HG02885 (cell line): ENCODE measurements around the gene PSMD2.

Experiments used
- ATAC-seq: cut with Tn5 transposase; IDR thresholded peaks from one replicate; pipeline ENCODE4 v1.9.1; 2021; ENCODE audit warnings: mild to moderate bottlenecking; ENCODE audit not compliant: unreplicated experiment, poor library complexity

PSMD2 gene

DNA sequence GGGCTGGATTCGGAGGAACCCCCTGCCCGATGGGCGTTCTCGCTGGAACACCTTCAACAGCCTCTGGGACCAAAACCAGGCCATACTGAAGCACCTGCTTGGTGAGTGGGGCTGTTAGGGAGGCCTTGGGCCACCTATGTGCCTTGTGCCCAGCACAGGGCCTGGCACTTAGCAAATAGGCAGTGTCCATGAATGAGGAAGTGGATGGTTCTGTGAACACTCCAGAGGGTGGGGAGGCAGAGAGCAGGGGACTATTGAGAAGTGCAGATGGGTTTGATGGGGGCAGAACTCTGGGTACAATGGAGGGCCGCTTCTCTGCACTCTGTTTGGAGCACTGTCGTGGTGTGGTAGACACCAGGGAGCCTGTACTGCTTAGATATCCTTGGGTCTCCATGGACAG, 21.7 kb upstream of the PSMD2 start:
- no peak for ATAC-seq

DNA sequence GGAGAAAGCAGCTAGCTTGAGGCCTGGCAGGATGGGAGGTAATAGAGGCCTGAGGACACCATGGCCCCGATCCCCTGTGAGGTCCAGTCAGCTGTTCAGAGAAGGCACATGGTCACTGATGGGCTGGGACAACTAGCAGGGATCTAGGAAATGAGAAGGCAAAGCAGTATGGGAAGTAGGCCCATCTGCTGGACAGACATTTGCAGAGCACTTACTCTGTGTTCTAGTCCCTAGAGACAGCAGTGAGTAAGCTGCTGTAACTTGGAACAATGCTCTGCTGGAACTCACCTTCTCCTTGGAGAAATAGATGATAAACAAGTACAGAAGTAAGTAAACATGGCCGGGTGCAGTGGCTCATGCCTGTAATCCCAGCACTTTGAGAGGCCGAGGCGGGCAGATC, 16.1 kb upstream of the PSMD2 start:
- no peak for ATAC-seq

DNA sequence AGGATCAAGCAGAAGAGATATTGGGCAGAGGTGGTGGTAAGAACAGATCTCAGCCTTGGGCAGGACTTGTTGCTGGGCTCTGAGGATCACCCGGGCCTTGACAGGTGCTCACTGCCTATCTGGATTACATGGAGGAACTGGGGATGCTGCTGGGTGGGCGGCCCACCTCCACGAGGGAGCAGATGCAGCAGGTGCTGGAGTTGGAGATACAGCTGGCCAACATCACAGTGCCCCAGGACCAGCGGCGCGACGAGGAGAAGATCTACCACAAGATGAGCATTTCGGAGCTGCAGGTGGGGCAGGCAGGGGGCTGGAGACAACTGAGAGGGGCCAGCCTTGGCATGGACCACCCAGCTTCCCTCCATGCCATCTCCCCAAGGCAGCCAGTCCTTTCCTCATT, 15.4 kb upstream of the PSMD2 start:
- no peak for ATAC-seq

DNA sequence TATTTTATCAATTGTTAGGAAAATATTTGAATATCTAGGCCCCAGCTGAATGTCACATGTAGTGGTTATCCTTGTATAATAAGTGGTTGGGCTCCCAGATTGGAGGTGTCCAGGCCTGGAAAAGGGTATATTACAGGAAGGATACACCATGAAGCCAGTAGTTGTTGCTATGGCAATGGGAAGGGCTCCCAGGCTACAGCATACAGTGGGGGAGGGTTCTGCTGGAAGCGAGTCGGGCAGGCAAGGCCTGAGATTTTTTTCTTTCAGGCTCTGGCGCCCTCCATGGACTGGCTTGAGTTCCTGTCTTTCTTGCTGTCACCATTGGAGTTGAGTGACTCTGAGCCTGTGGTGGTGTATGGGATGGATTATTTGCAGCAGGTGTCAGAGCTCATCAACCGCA, 14.3 kb upstream of the PSMD2 start:
- ATAC-seq: no peak

DNA sequence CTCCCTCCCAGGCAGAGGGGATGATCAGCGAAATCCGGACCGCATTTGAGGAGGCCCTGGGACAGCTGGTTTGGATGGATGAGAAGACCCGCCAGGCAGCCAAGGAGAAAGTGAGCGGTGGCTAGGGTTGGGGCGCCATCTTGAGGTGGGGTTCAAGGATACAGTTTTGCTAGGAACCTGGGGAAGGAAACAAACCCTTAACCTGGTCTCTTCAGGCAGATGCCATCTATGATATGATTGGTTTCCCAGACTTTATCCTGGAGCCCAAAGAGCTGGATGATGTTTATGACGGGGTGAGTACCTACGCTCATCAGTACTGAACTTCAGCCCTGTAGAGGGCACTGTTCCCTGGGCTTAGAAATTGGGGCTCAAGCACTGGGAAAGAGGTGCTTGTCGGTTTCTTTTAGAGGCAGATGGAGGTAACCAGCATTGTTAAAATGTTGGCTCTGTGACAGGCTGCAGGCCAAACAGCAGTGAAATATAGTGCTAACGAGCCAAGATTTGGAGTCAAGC, 9.6 kb upstream of the PSMD2 start:
- ATAC-seq: no peak

DNA sequence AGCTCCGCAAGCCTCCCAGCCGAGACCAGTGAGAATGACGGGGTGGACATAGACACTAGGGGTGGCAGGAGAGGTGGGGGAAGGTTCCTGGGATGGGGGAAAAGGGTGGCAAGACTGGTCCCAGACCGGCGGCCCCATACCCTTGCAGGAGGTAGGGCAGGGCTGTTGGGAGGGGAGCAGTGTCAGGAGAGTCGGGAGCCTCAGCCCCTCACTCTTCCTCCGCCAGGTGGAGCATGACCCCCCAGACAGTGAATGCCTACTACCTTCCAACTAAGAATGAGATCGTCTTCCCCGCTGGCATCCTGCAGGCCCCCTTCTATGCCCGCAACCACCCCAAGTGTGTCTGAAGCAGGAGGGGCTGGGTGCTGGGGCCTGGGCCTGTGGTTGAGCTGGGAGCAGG, 8.7 kb upstream of the PSMD2 start:
- no peak for ATAC-seq

DNA sequence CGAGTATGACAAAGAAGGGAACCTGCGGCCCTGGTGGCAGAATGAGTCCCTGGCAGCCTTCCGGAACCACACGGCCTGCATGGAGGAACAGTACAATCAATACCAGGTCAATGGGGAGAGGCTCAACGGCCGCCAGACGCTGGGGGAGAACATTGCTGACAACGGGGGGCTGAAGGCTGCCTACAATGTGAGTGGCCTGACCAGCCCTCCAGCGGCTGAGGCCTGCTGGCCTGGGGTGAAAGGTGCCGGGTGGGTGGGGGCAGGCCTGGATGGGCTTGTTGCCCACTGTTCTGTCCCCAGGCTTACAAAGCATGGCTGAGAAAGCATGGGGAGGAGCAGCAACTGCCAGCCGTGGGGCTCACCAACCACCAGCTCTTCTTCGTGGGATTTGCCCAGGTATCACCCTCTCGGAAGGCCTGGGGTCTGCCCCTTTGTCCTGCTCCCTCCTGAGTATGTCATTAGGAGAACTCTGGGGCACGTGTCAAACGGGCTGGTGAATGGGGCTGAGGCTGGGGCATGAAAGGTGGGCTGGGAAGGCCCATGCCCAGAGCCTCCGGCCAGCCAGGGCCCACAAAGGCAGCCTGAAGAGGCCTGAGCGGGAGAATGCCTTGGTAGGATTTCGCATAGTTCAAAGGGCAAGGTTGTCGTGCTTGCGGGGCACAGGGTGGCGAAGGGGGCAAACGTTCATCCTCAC, 7.8 kb upstream of the PSMD2 start:
- no peak for ATAC-seq

DNA sequence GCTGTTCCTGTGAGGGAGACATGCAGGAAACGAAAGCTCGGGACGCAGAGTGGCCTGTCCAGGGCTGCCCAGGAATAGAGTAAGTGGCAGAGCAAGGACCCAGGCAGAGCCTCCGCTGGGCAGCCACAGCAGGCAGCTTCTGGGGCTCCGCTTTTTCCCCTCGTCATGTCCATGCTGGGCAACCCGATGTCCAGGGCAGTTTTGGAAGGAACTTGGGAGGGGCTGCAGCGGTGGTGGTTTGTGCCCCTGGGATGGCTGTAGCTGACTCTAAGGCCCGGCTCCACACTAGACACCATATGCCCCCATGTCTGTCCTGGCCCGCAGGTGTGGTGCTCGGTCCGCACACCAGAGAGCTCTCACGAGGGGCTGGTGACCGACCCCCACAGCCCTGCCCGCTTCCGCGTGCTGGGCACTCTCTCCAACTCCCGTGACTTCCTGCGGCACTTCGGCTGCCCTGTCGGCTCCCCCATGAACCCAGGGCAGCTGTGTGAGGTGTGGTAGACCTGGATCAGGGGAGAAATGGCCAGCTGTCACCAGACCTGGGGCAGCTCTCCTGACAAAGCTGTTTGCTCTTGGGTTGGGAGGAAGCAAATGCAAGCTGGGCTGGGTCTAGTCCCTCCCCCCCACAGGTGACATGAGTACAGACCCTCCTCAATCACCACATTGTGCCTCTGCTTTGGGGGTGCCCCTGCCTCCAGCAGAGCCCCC, 7.1 kb upstream of the PSMD2 start:
- ATAC-seq: no peak

DNA sequence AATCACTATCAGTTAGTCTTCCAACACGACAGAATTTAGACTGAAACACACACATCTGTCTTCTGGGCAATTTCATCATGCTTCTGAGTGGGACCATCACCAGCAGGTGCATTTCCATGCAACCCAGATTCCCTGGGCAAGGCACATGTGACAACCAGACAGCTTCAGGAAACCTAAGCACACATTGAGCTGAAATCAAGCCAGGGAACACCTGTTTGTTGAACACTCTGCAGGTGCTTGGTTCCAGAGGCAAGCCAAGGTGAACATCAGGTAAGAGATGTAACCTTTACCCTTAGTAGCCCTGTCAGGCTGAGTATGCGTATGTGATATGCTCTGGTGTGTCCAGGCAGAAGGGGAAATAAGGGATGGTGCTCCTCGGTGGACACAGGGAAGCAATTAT, 3.3 kb upstream of the PSMD2 start:
- ATAC-seq: no peak

DNA sequence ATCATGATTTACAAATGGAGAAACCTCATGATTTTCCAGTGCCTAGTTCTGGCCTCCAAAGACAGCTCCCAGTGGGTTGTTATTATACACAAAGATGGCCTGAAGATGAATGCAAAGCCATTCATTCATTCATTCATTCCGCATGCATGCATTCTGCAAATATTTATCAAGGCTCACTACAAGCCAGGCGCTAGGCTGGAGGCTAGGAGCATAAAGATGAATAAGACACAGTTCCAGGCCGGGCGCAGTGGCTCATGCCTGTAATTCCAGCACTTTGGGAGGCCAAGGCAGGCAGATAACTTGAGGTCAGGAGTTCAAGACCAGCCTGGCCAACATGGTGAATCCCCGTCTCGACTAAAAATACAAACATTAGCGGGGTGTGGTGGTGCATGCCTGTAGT, 2.4 kb upstream of the PSMD2 start:
- no peak for ATAC-seq

DNA sequence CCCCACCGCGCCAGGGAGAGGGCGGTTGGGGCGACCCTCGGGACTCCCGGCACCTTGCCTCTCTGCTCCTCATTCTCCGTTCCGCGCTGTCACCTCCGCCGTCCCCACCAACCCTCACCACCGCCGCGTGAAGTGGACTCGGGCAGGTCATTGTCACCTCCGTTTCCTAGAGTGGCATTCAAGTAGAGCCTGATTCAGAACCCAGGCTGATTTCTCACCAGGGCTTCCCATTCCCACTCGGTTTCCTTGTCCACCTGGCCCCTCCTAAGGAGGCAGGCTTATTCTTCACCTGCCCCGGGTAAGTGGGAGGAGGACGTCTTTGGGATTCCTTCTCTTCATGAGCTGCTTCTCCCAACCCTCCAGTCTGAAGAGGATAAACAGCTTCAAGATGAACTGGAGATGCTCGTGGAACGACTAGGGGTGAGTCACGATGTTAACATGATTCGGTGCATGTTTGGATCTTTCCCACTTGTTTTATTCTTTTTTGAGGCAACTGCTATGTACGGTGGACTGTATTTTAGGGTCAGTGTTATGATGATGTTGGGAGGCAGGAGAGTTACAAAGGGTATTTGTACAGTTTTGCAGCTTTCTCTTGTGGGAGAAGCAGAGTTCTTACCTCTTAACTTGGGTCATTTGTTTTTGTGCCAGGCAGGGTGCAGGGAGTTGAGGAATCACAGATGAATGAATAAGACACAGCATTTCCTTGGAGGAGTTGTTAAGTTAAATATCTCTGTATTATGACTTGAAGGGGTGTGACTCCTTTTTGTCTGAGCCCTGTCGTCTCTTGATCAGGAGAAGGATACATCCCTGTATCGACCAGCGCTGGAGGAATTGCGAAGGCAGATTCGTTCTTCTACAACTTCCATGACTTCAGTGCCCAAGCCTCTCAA, 692 bp downstream of the PSMD2 start:
- no peak for ATAC-seq

DNA sequence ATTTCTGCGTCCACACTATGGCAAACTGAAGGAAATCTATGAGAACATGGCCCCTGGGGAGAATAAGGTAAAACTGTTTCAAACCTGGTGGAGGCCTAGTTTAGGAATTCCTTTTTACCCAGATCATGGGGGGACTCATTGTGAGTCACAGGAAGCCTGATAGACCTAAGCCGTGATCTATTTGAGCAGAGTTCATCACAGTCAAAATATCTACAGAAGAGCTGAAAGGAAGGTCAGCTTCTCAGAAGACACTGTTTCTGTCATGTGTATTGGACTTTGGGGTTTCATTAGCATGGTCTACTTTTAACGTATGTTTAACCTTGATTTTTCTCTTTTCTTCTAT, 1.3 kb downstream of the PSMD2 start:
- no peak for ATAC-seq

DNA sequence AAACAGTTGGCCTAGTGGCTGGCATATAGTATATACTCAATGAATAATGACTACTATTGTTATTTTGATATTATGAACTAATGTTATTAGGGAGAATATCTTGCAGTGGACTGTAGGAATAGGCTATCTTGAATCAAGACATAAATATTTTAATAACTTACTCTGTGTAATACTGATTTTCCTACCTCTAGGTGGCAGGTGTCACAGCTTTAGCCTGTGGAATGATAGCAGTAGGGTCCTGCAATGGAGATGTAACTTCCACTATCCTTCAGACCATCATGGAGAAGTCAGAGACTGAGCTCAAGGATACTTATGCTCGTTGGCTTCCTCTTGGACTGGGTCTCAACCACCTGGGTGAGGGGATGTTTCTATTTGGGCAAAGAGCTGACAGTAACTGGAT, 6.5 kb downstream of the PSMD2 start:
- ATAC-seq: no peak

DNA sequence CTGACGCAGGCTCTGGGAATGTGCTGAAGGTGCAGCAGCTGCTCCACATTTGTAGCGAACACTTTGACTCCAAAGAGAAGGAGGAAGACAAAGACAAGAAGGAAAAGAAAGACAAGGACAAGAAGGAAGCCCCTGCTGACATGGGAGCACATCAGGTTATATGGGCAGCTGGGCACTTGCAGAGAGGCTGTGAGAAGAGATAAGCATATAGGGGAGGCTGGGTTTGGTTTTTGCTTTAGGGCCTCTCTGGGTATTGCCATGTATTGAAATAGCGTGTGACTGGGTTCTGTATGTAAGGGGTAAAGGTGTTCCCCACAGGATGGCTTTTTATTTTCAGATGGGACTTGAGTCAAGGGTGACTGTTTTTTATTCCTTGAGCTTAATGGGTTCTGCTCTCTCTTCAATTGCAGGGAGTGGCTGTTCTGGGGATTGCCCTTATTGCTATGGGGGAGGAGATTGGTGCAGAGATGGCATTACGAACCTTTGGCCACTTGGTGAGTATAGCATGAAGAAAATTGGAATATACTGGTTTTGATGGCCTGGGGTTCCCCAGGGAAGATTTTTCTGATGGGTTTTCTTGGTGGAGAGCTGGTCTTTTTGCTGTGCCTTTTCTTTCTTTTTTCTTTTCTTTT, 7.4 kb downstream of the PSMD2 start:
- no peak for ATAC-seq

DNA sequence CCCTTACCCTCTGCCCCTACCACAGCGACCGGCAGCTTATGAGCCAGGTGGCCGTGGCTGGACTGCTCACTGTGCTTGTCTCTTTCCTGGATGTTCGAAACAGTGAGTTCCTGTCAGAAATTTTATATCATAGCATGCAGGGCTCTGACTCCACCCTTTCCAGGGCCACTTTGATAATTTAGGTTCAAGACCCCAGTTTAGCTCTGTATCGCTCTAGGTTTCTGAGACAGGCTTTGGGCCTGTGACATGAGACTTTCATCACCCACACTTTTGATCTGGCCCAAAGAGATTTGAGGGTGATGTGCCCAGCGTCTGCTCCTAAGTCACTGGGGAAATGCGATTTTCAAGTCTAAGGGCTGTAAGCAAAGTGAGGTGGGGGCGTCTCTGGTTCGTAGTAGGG, 8.9 kb downstream of the PSMD2 start:
- ATAC-seq: no peak

DNA sequence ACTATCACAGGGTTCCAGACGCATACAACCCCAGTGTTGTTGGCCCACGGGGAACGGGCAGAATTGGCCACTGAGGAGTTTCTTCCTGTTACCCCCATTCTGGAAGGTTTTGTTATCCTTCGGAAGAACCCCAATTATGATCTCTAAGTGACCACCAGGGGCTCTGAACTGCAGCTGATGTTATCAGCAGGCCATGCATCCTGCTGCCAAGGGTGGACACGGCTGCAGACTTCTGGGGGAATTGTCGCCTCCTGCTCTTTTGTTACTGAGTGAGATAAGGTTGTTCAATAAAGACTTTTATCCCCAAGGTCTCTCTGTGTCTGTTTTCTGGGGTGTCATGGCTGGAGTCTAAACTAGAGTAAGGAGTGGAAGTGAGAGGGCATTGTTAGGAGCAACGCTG, 9.7 kb downstream of the PSMD2 start:
- no peak for ATAC-seq

DNA sequence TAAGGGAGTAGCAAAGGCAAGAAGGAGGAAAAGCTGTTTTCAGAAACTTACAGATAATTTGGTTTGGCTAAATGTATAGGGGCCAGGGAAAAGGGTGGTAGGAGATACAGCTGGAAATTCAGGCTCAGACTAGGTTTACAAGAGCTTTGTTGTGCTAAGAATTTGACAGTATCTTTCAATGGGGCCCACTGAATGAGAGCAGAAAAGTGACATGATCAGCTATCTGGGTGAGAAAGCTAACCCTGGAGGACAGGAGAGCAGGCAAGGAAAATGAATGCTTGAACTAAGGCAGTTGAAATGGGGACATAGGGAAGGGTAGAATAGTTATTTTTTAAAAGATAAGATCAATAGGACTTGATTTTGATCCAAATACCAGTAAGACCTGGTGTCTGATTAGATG, 12.6 kb downstream of the PSMD2 start:
- ATAC-seq: no peak

DNA sequence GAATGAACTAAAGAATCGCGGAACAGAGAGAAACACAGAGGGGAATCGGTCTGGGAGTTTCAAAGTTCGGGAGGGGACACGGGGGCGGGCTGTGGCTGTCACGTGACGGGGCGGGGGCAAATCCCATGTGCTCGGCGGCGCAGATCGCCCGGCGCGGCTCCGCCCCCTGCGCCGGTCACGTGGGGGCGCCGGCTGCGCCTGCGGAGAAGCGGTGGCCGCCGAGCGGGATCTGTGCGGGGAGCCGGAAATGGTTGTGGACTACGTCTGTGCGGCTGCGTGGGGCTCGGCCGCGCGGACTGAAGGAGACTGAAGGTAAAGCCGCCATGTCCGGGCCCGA, 15.3 kb downstream of the PSMD2 start, which contains the start of gene EIF4G1:
EIF4G1 (plus strand) TSS at position 244 of the 337 bp plus-strand sequence. CDS start 1,191 bp downstream, outside the sequence.
- peak; percentile 88 for ATAC-seq

DNA sequence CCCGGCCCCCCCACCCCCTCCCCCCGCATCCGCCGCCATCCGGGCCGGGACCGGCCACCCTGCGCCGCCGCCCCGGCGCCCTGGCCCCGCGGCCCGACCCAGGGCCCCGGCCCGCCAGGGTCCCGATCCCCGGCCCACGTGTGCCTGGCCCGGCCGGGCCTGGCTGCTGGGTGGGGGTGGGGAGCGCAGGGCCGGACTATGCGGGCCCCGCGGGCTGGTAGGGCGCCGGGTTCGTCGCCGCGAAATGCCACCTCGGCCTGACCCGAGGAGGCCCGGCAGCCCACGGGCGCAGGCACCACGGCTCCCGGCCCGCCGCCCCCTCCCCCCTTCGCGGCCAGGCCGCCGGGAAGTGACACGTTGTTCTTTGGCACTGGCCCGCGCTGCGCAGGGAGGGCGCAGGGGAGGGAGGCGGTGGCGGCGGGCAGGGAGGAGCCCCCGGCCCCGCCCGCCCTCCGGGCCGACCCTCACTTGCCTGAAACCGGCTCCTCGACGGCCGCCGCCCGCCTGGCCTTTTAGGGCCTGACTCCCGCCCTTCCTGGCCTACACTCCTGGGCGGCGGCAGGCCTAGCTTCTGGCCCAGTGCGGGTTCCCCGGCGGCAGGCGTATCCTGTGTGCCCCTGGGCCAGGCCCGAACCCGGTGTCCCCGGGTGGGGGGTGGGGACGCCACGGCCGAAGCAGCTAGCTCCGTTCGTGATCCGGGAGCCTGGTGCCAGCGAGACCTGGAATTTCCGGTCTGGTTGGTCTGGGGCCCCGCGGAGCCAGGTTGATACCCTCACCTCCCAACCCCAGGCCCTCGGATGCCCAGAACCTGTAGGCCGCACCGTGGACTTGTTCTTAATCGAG, 15.9 kb downstream of the PSMD2 start:
- peak; percentile 43 for ATAC-seq

DNA sequence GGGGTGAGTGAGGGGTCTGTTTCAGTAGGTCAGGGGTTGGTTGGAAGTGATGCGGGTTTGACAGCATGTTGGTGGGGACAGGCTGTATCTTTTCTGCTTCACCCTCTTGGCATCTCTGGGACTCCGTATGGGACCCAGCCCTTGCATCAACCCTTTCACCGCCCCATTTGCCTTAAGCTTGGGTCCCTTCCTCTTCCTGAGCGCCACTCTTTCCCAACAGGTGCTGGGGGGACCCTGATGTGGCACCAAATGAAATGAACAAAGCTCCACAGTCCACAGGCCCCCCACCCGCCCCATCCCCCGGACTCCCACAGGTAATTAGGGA, 16.5 kb downstream of the PSMD2 start:
- peak; percentile 1 for ATAC-seq
